Activated CD4-positive, alpha-beta T cell treated with anti-CD3 and anti-CD28 coated beads, Interleukin-2, amount 50 U/mL, for 1 hour (primary cell): ENCODE results near the gene EEIG1.

Source experiments
- DNase-seq: peaks from one replicate; pipeline ENCODE4 v3.0.0-alpha.2; 2020

The EEIG1 gene

GRCh38 chr9:127999461-127999860, 18.7 kb upstream of the EEIG1 start:
- DNase-seq = no peak

GRCh38 chr9:127993721-127994120, 12.9 kb upstream of the EEIG1 start:
- DNase-seq = no peak

GRCh38 chr9:127991757-127992274, 11.0 kb upstream of the EEIG1 start:
- no peak for DNase-seq

GRCh38 chr9:127991017-127991756, 10.4 kb upstream of the EEIG1 start:
- DNase-seq = no peak

GRCh38 chr9:127990554-127990953, 9.8 kb upstream of the EEIG1 start:
- DNase-seq = no peak

GRCh38 chr9:127989094-127989493, 8.3 kb upstream of the EEIG1 start:
- no peak for DNase-seq

- DNase-seq = no peak
Observed at GRCh38 chr9:127987103-127987614, 6.4 kb upstream of the EEIG1 start.

GRCh38 chr9:127985011-127985410, 4.2 kb upstream of the EEIG1 start:
- no peak for DNase-seq

GRCh38 chr9:127983847-127984289, 3.1 kb upstream of the EEIG1 start:
- no peak for DNase-seq

GRCh38 chr9:127982912-127983311, 2.1 kb upstream of the EEIG1 start:
- DNase-seq = no peak

GRCh38 chr9:127981559-127982121, 851 bp upstream of the EEIG1 start:
- DNase-seq = no peak

GRCh38 chr9:127980060-127980705, 606 bp downstream of the EEIG1 start:
- peak; percentile 48 for DNase-seq

GRCh38 chr9:127979333-127980059, 1.3 kb downstream of the EEIG1 start:
- no peak for DNase-seq

- DNase-seq = no peak
Observed at GRCh38 chr9:127979015-127979332, 1.8 kb downstream of the EEIG1 start.

GRCh38 chr9:127977884-127978647, 2.7 kb downstream of the EEIG1 start:
- no peak for DNase-seq

- DNase-seq = no peak
Observed at GRCh38 chr9:127977009-127977883, 3.5 kb downstream of the EEIG1 start.

- peak; percentile 61 for DNase-seq
Observed at GRCh38 chr9:127976498-127976897, 4.3 kb downstream of the EEIG1 start.

GRCh38 chr9:127975376-127976315, 5.1 kb downstream of the EEIG1 start:
- no peak for DNase-seq

- no peak for DNase-seq
Observed at GRCh38 chr9:127974769-127975261, 6.0 kb downstream of the EEIG1 start.
